GM12878 (cell line): ENCODE data around the gene TTC39B. TPM values are rescaled to one million over a fixed set of nuclear protein-coding genes. Genes with fewer than 3 reads are reported as not detected.

ENCODE experiments used
- ATAC-seq: fragments of 200-7000 bp; cut with Tn5 transposase; 3 replicates; pipeline ENCODE4 v1.9.1; 2020; ENCODE audit warnings: mild to moderate bottlenecking, moderate library complexity
- BruUV-seq: library from RNA; stranded (reverse); fragments of 400-500 nt; replicated peaks from 2 replicates; lab custom pipeline; 2021; lab: Mats Ljungman, UMichigan
- CTCF ChIA-PET: fragments of 300-600 bp; sonication (Branson Sonifier 250); formaldehyde crosslinking; extraction: SDS; loops from one replicate; lab custom pipeline; 2021; ENCODE audit warnings: inconsistent platforms; lab: Yijun Ruan, JAX
- POLR2A ChIA-PET: fragments of 350-600 bp; formaldehyde crosslinking; extraction: SDS; loops from one replicate; lab custom pipeline; 2021; ENCODE audit warnings: inconsistent platforms; lab: Charles Lee
- RAD21 ChIA-PET: fragments of 300-600 bp; sonication (Branson Sonifier 250); formaldehyde crosslinking; loops from one replicate; lab custom pipeline; 2023; ENCODE audit warnings: antibody characterized with exemption; ENCODE audit not compliant: unreplicated experiment; lab: Charles Lee
- SMC1A ChIA-PET: fragments of 300-600 bp; sonication (Branson Sonifier 250); formaldehyde crosslinking; loops from one replicate; lab custom pipeline; 2023; ENCODE audit not compliant: unreplicated experiment, uncharacterized antibody; lab: Charles Lee
- DNase-seq: peaks from one replicate; pipeline ENCODE4 v3.0.0-alpha.2; 2011; ENCODE audit warnings: low read depth, low spot score
- FAIRE-seq: peaks from 3 replicates; lab custom pipeline; 2011; peaks lifted over from hg19 to GRCh38; lab: Jason Lieb, UNC
- H2AFZ ChIP-seq: 2 replicates; pipeline ENCODE4 v1.6.0; 2011; ENCODE audit warnings: low read depth, low read length, control low read depth; ENCODE audit not compliant: control insufficient read depth
- H3K27ac ChIP-seq: 2 replicates; pipeline ENCODE4 v1.5.1; 2011; ENCODE audit warnings: control low read depth; ENCODE audit not compliant: control insufficient read depth, insufficient read depth
- H3K27me3 ChIP-seq, 2 experiments: replicated peaks in 1 of 2; 2 replicates each; pipeline versions ENCODE4 v1.6.0 to v1.6.1; 2011; ENCODE audit warnings: low read length in 1 of 2; ENCODE audit not compliant: control insufficient read depth in 2 of 2, insufficient read depth in 2 of 2
- H3K36me3 ChIP-seq, 2 experiments: 2 replicates each; pipeline ENCODE4 v1.5.1; 2011; ENCODE audit warnings: low read length in 1 of 2; ENCODE audit not compliant: control insufficient read depth in 2 of 2, insufficient read depth in 2 of 2
- H3K4me1 ChIP-seq: 2 replicates; pipeline ENCODE4 v1.6.1; 2011; ENCODE audit warnings: mild to moderate bottlenecking, low read length, moderate library complexity, mixed read lengths; ENCODE audit not compliant: control insufficient read depth, insufficient read depth
- H3K4me2 ChIP-seq: 2 replicates; pipeline ENCODE4 v1.6.0; 2011; ENCODE audit warnings: control low read depth; ENCODE audit not compliant: control insufficient read depth, insufficient read depth
- H3K4me3 ChIP-seq: fragments of 200-600 bp; sonication (generic); 2 replicates; pipeline ENCODE4 v1.5.1; 2016
- H3K79me2 ChIP-seq: 2 replicates; pipeline ENCODE4 v1.6.0; 2011; ENCODE audit warnings: low read length; ENCODE audit not compliant: control insufficient read depth, insufficient read depth
- H3K9ac ChIP-seq: 2 replicates; pipeline ENCODE4 v1.8.0; 2011; ENCODE audit warnings: low read length, control low read depth, mixed read lengths; ENCODE audit not compliant: control insufficient read depth, insufficient read depth
- H3K9me3 ChIP-seq: replicated peaks from 3 replicates; pipeline ENCODE4 v1.5.1; 2011; ENCODE audit warnings: mild to moderate bottlenecking, low read length; ENCODE audit not compliant: control insufficient read depth, insufficient read depth
- H4K20me1 ChIP-seq: 2 replicates; pipeline ENCODE4 v1.6.0; 2011; ENCODE audit not compliant: control insufficient read depth, insufficient read depth
- ATF7 ChIP-seq: fragments of 450-650 bp; IDR thresholded peaks from 2 replicates; pipeline ENCODE4 v1.6.1; 2016; ENCODE audit warnings: low read depth, mild to moderate bottlenecking
- CTCF ChIP-seq, 3 experiments: IDR thresholded peaks in 2 of 3; conservative IDR thresholded peaks in 1 of 3; 2 replicates each; pipeline ENCODE4 v1.5.1; 2011; ENCODE audit warnings: low read depth in 3 of 3, low read length in 3 of 3, mild to moderate bottlenecking in 3 of 3, control low read depth in 2 of 3, moderate library complexity in 2 of 3, inconsistent platforms in 1 of 3, mixed read lengths in 1 of 3; ENCODE audit not compliant: control insufficient read depth in 2 of 3, insufficient read depth in 1 of 3; ENCODE audit errors: extremely low read depth in 1 of 3
- EED ChIP-seq: sonication (generic); IDR thresholded peaks from 2 replicates; pipeline ENCODE4 v1.6.1; 2016; ENCODE audit warnings: antibody characterized with exemption, low read depth
- ETV6 ChIP-seq, 2 experiments: fragments of 450-650 bp in 1 of 2; IDR thresholded peaks in 1 of 2; conservative IDR thresholded peaks in 1 of 2; 2 replicates each; pipeline ENCODE4 v1.6.1; 2014; ENCODE audit warnings: antibody characterized with exemption in 1 of 2, borderline replicate concordance in 1 of 2, low read depth in 1 of 2, mild to moderate bottlenecking in 1 of 2, moderate library complexity in 1 of 2
- HDGF ChIP-seq: fragments of 450-650 bp; IDR thresholded peaks from 2 replicates; pipeline ENCODE4 v1.6.1; 2016; ENCODE audit warnings: antibody characterized with exemption
- JUNB ChIP-seq: IDR thresholded peaks from 2 replicates; pipeline ENCODE4 v1.6.1; 2016; ENCODE audit warnings: antibody characterized with exemption, mild to moderate bottlenecking
- MEF2A ChIP-seq: IDR thresholded peaks from 2 replicates; pipeline ENCODE4 v1.6.1; 2011; ENCODE audit warnings: low read depth, mild to moderate bottlenecking, low read length, moderate library complexity; ENCODE audit not compliant: insufficient read depth
- SPI1 ChIP-seq: IDR thresholded peaks from 2 replicates; pipeline ENCODE4 v1.6.1; 2011; ENCODE audit warnings: low read depth, mild to moderate bottlenecking, low read length, moderate library complexity, borderline replicate concordance; ENCODE audit not compliant: insufficient read depth
- ZBED1 ChIP-seq: IDR thresholded peaks from 2 replicates; pipeline ENCODE4 v1.6.1; 2016; ENCODE audit warnings: borderline replicate concordance
- ZNF217 ChIP-seq: fragments of 450-650 bp; IDR thresholded peaks from 2 replicates; pipeline ENCODE4 v1.6.1; 2017; ENCODE audit warnings: antibody characterized with exemption, mild to moderate bottlenecking
- ZNF384 ChIP-seq: IDR thresholded peaks from 2 replicates; pipeline ENCODE4 v1.6.1; 2012; ENCODE audit warnings: low read depth, mild to moderate bottlenecking, low read length, improper control_type of control experiment, borderline replicate concordance
- WGBS: methylation state at CpG from one replicate; pipeline ENCODE4 v1.1.6; 2016; ENCODE audit warnings: low lambda C conversion rate; ENCODE audit not compliant: insufficient replicate concordance, insufficient coverage; ENCODE audit errors: missing lambda C conversion rate; 5-methylcytosine and 5-hydroxymethylcytosine counted together
- in situ Hi-C: fragments of 300-500 bp; cut with MboI; formaldehyde crosslinking; loops from 9 replicates; pipeline ENCODE4 v1.14.3; 2018; ENCODE audit warnings: mixed read lengths
- intact Hi-C: fragments of 100-400 bp; cut with micrococcal nuclease; formaldehyde crosslinking; loops from one replicate; pipeline ENCODE4 v1.14.2; 2022; ENCODE audit not compliant: unreplicated experiment
- polyA plus RNA-seq, 11 experiments: library from polyadenylated mRNA; depleted of rRNA in 4 of 11; unstranded in 6 of 11; stranded (reverse) in 5 of 11; fragments of >200 nt; fragmentation: Nextera tagmentation in 4 of 11; fragmentation: Illumina TruSeq in 1 of 11; extraction: Ambion mirVana in 4 of 11; extraction: Trizol in 1 of 11; gene quantifications; 1 replicate in 1 of 11; 2 replicates in 10 of 11; pipeline versions ENCODE4 v1.2.1 to v1.2.3, GENCODE V29; 2011 to 2016; ENCODE audit warnings: inconsistent platforms in 2 of 11, missing spikeins in 2 of 11, low read depth in 1 of 11
- total RNA-seq, 4 experiments: library from RNA; depleted of rRNA in 3 of 4; stranded (reverse); fragments of >200 nt in 3 of 4; fragmentation: Illumina TruSeq in 1 of 4; extraction: Trizol in 1 of 4; gene quantifications; 2 replicates each; pipeline versions ENCODE4 v1.2.1 to v1.2.3, GENCODE V29; 2013 to 2021

Gene TTC39B
- total and polyA plus RNA-seq, 10 of the 15 experiments (the other 5 are each of a cell fraction or from before 2014, with no cell fraction given): 0.68 to 2.5 (median 1.5) TPM

- intact Hi-C loops (no loop called here), in situ Hi-C loops (no loop called here)
- FAIRE-seq: peak; percentile 56
- no TSS peak for BruUV-seq
- Histone ChIP-seq H3K4me2 (peak overlapping the region; percentile 69), H3K4me1 (peaks cover 21% of the 10 kb centered on the region), H3K36me3 (no peaks in the 10 kb centered on the region), H4K20me1 (no peaks in the 10 kb centered on the region), H3K79me2 (no peaks in the 10 kb centered on the region), H3K9me3 (no peaks in the 10 kb centered on the region; the same call in 2 of the 3 replicates), H3K9ac (no peak overlapping the region), H3K27me3 (no peaks in the 10 kb centered on the region), H2AFZ (peak overlapping the region; percentile 48), H3K4me3 (no peak overlapping the region), H3K27ac (no peak overlapping the region)
- RAD21 ChIA-PET: no interaction called here
- SMC1A ChIA-PET: interaction anchor here (1.6 kb wide), 1 partner anchor 20 kb away, joined by 4 read pairs; no protein-coding TSS in a partner anchor
- CTCF ChIA-PET: interaction anchor here (1.1 kb wide), 1 partner anchor 22 kb away, joined by 9 read pairs; no protein-coding TSS in a partner anchor
- ATAC-seq: peak; percentile 73
- WGBS: 24% methylated on average over 6 of the region's 6 CpGs
- POLR2A ChIA-PET: interaction anchor here (0.5 to 0.7 kb wide), 2 partner anchors 230 to 314 kb away, joined by 3 read pairs; no protein-coding TSS in a partner anchor
- DNase-seq: peak; percentile 53
- TF ChIP-seq ZNF384 (no peak), ATF7 (peak; percentile 31; the same call in 1 of the 2 replicates), MEF2A (no peak), EED (peak; percentile 41), JUNB (peak; percentile 15; the same call in 1 of the 2 replicates), ZNF217 (no peak), ZBED1 (no peak), SPI1 (peak; percentile 22; the same call in 1 of the 2 replicates), CTCF (IDR thresholded peaks at IDR 0.05 in 2 of 3, conservative IDR thresholded peaks at IDR 0.05 in 1 of 3; ENCODE audit: control insufficient read depth in 2 of 3, extremely low read depth in 1 of 3, insufficient read depth in 1 of 3, low read depth in 3 of 3, low read length in 3 of 3) (no peak), HDGF (no peak), ETV6 (conservative IDR thresholded peaks at IDR 0.05 in 1 of 2, IDR thresholded peaks at IDR 0.05 in 1 of 2; ENCODE audit: borderline replicate concordance in 1 of 2, low read depth in 1 of 2) (peak in 1 of 2 experiments; percentile 77; a peak in 2 of 4 replicates)
These were observed 7.6 kb downstream of the TTC39B start for GRCh38 chr9:15299374-15299939.
